ENCODE data around the gene SPACA7.

Gene SPACA7

DNA sequence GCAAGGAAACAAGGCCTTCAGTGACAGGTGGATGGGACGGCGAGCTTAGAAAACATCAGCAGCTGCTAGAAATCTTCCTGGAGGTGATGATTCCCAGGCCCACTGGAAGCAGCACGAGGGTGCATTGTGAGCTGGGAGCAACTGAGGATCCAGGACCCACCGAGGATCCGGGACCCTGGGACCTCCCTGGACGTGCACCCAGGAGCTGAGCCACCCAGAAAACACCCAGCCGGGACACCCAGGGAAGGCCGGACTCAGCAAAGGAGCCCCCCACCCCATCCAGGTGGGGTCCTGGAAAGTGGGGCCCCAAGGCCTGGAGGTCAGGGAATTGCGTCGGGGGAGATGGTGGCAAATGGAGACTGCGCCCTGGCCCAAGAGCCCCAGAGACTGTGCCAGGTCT lies 22.3 kb upstream of the SPACA7 start:
- Histone ChIP-seq H3K27me3 (ENCODE audit: control insufficient read depth, insufficient read depth, low read length) (peaks cover 5% of the 10 kb centered on the region), H3K4me1 (ENCODE audit: control insufficient read depth, low read depth, low read length) (peaks cover 29% of the 10 kb centered on the region), H3K27ac (ENCODE audit: low read length) (no peak overlapping the region), H3K36me3 (ENCODE audit: control insufficient read depth, low read depth, low read length) (no peaks in the 10 kb centered on the region), H3K4me3 (ENCODE audit: low read length) (no peak overlapping the region), H3K9me3 (ENCODE audit: control insufficient read depth, low read depth, low read length) (no peaks in the 10 kb centered on the region), H3K9ac (ENCODE audit: low read length) (no peak overlapping the region)

DNA sequence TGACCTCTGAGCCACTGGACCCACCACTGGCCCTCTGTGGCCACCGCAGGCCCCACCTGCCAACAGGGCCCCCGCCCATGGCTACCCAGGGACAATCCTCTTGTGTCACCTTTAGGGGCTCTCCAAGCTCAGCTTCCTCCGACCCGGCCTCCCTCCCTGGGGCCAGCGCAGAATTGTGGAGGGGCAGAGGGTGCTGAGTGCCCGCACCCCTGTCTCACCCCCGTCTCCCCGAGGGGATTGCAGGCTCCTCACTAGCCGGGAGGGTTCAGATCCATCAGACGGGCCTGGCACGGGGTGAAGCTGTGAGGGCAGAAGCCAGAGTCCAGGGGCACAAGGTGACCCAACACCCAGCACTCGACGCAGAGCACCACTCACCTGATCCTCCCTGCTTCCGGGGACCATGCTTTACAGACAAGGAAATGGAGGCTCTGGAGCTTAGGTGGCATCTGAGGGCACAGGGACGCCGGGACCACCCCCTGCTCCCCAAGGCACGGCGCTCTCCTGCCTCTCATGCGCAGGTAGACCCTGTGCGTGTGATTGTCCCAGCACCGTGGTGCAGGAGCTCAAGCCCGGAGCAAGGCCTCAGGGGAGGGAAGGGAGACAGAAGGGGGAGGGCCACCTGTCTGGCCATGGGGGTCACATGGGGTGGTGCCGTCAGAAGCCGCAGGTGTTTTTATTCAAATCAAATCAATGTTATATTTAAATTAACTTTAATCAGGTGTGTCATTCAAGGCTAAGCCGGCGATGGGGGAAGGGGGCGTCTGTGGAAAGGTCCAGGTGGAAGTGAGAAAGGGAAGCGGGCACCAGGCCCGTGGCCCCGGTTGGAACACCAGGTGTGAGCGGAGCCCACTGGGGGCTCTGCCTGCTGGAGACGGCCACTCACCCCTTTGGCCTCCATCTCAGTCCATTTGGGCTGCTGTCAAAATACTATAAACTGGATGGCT lies 21.6 kb upstream of the SPACA7 start:
- Histone ChIP-seq H3K27me3 (ENCODE audit: control insufficient read depth, insufficient read depth, low read length) (peaks cover 5% of the 10 kb centered on the region), H3K9me3 (ENCODE audit: control insufficient read depth, low read depth, low read length) (no peaks in the 10 kb centered on the region), H3K36me3 (ENCODE audit: control insufficient read depth, low read depth, low read length) (no peaks in the 10 kb centered on the region)

DNA sequence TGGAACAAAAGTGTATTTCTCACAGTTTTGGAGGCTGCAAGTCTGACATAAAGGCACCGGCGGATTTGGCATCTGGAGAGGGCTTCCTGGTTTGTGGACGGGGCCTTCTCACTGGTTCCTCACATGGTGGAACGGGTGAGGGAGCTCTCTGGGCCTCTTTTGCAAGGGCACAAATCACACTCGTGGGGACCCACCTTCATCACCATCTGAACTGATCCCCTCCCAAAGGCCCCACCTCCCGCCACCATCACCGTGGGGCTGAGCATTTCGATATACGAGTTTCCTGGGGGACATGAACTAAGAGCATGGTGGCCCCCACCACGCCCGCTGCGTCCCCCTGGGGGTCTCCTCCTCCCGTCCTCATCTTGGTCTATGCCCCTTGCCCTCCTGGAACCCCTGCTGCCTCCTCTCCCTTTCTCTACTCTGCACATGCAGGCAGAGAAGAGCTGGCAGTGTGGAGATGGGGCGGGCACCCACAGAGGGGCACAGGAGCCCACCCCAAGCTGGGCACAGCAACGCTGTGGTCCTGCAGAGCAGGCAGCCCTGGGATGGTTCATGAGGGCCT lies 20.8 kb upstream of the SPACA7 start:
- Histone ChIP-seq H3K9ac (ENCODE audit: low read length) (no peak overlapping the region), H3K27me3 (ENCODE audit: control insufficient read depth, insufficient read depth, low read length) (peaks cover 4% of the 10 kb centered on the region), H3K27ac (ENCODE audit: low read length) (no peak overlapping the region), H3K9me3 (ENCODE audit: control insufficient read depth, low read depth, low read length) (no peaks in the 10 kb centered on the region), H3K4me1 (ENCODE audit: control insufficient read depth, low read depth, low read length) (peaks cover 29% of the 10 kb centered on the region), H3K4me3 (ENCODE audit: low read length) (no peak overlapping the region), H3K36me3 (ENCODE audit: control insufficient read depth, low read depth, low read length) (no peaks in the 10 kb centered on the region)

More for the DNA sequence above, 21.6 kb upstream of the SPACA7 start:
- no peak overlapping the region for H3K4me3 ChIP-seq (ENCODE audit: low read length)
- H3K4me1 ChIP-seq (ENCODE audit: control insufficient read depth, low read depth, low read length), result peaks cover 29% of the 10 kb centered on the region
- no peak overlapping the region for H3K9ac ChIP-seq (ENCODE audit: low read length)
- no peak overlapping the region for H3K27ac ChIP-seq (ENCODE audit: low read length)

GRCh38 chr13:112356190-112356589 lies 20.0 kb upstream of the SPACA7 start:
- no peaks in the 10 kb centered on the region for H3K36me3 ChIP-seq (ENCODE audit: control insufficient read depth, low read depth, low read length)
- no peak overlapping the region for H3K27ac ChIP-seq (ENCODE audit: low read length)
- H3K9me3 ChIP-seq (ENCODE audit: control insufficient read depth, low read depth, low read length), result no peaks in the 10 kb centered on the region
- H3K27me3 ChIP-seq (ENCODE audit: control insufficient read depth, insufficient read depth, low read length), result no peaks in the 10 kb centered on the region
- no peak overlapping the region for H3K4me3 ChIP-seq (ENCODE audit: low read length)
- H3K4me1 ChIP-seq (ENCODE audit: control insufficient read depth, low read depth, low read length), result peaks cover 25% of the 10 kb centered on the region
- H3K9ac ChIP-seq (ENCODE audit: low read length), result no peak overlapping the region

GRCh38 chr13:112358156-112358555 lies 18.0 kb upstream of the SPACA7 start:
- Histone ChIP-seq H3K4me1 (ENCODE audit: control insufficient read depth, low read depth, low read length) (peaks cover 6% of the 10 kb centered on the region), H3K27me3 (ENCODE audit: control insufficient read depth, insufficient read depth, low read length) (no peaks in the 10 kb centered on the region), H3K27ac (ENCODE audit: low read length) (no peak overlapping the region), H3K9me3 (ENCODE audit: control insufficient read depth, low read depth, low read length) (no peaks in the 10 kb centered on the region), H3K9ac (ENCODE audit: low read length) (no peak overlapping the region), H3K4me3 (ENCODE audit: low read length) (no peak overlapping the region), H3K36me3 (ENCODE audit: control insufficient read depth, low read depth, low read length) (no peaks in the 10 kb centered on the region)

DNA sequence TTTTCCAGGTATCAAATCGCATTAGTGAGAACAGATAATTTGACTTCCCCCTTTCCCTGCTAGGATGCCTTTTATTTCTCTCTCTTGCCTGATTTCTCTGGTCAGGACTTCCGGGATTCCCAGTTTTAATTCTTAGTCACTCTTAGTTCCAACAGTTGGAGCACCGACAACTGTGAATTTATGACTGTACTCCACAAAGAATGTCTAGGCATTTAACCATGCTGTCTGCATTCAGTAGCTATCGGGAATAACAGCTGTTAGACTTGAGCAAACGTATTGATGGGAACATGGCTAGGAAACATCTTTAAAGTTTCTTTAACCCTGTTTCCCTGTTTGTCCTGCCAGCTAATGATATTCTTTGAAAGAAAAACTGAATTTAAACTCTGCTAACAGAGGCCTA lies 14.1 kb upstream of the SPACA7 start:
- Histone ChIP-seq H3K27ac (ENCODE audit: low read length) (no peak overlapping the region), H3K4me1 (ENCODE audit: control insufficient read depth, low read depth, low read length) (no peaks in the 10 kb centered on the region), H3K4me3 (ENCODE audit: low read length) (no peak overlapping the region), H3K36me3 (ENCODE audit: control insufficient read depth, low read depth, low read length) (no peaks in the 10 kb centered on the region), H3K9ac (ENCODE audit: low read length) (no peak overlapping the region), H3K9me3 (ENCODE audit: control insufficient read depth, low read depth, low read length) (no peaks in the 10 kb centered on the region), H3K27me3 (ENCODE audit: control insufficient read depth, insufficient read depth, low read length) (no peaks in the 10 kb centered on the region)

DNA sequence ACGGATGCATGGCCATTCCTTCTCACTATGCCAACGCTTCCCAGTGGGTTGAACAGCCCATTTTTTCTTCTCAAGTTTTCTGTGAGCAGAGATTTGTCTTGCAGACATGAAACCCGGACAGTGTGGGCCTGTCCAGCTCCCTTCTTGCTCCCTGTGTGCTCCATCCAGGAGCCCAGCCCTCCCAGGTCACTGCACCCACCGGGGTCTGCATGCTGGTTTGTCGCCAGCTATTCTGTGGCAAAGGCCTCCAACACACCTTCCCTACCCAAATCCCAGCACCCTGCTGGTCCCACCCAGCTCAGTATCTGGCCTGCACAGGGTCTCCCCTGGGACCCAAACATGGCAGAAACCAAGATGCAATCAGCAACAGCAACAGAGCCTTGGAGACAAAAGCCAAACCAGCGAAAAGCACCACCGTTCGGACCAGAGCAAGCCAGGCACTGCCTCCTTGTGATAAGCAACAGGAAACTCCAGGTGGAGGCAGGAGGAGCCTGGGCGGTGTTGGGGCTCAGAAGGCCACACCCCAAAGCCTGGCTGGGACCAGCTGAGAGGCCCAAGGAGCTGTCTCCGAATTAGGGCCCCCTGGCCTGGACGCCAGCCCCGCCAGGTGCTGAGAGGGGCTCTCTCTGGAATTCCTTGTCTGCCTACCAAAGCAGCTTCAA lies 12.2 kb upstream of the SPACA7 start:
- Histone ChIP-seq H3K9me3 (ENCODE audit: control insufficient read depth, low read depth, low read length) (no peaks in the 10 kb centered on the region), H3K4me1 (ENCODE audit: control insufficient read depth, low read depth, low read length) (no peaks in the 10 kb centered on the region), H3K4me3 (ENCODE audit: low read length) (no peak overlapping the region), H3K9ac (ENCODE audit: low read length) (no peak overlapping the region), H3K27ac (ENCODE audit: low read length) (no peak overlapping the region), H3K27me3 (ENCODE audit: control insufficient read depth, insufficient read depth, low read length) (no peaks in the 10 kb centered on the region), H3K36me3 (ENCODE audit: control insufficient read depth, low read depth, low read length) (no peaks in the 10 kb centered on the region)

- Histone ChIP-seq H3K27ac (ENCODE audit: low read length) (no peak overlapping the region), H3K4me3 (ENCODE audit: low read length) (no peak overlapping the region), H3K36me3 (ENCODE audit: control insufficient read depth, low read depth, low read length) (no peaks in the 10 kb centered on the region), H3K9me3 (ENCODE audit: control insufficient read depth, low read depth, low read length) (no peaks in the 10 kb centered on the region), H3K27me3 (ENCODE audit: control insufficient read depth, insufficient read depth, low read length) (no peaks in the 10 kb centered on the region), H3K4me1 (ENCODE audit: control insufficient read depth, low read depth, low read length) (no peaks in the 10 kb centered on the region), H3K9ac (ENCODE audit: low read length) (no peak overlapping the region)
Measured at GRCh38 chr13:112366907-112367646, 9.1 kb upstream of the SPACA7 start.

DNA sequence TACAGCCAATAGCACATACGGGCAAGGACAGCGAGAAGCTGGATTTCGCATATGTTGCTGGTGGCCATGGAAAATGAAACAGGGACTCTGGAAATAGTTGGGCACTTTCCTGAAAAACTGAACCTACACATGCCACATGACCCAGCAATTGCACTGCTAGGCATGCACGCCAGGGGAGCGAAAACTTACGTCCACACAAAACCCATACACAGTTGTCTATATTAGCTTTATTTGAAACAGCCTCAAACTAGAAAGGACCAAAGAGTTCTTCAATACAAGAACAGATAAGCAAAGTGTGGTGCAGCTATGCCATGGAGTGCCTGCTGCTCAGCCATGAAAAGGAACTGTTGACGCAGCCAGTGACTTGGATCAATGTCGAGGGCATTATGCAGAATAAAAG lies 7.3 kb upstream of the SPACA7 start:
- Histone ChIP-seq H3K36me3 (ENCODE audit: control insufficient read depth, low read depth, low read length) (no peaks in the 10 kb centered on the region), H3K9me3 (ENCODE audit: control insufficient read depth, low read depth, low read length) (no peaks in the 10 kb centered on the region), H3K4me3 (ENCODE audit: low read length) (no peak overlapping the region), H3K9ac (ENCODE audit: low read length) (no peak overlapping the region), H3K27ac (ENCODE audit: low read length) (no peak overlapping the region), H3K4me1 (ENCODE audit: control insufficient read depth, low read depth, low read length) (no peaks in the 10 kb centered on the region), H3K27me3 (ENCODE audit: control insufficient read depth, insufficient read depth, low read length) (no peaks in the 10 kb centered on the region)

GRCh38 chr13:112370311-112370710 lies 5.8 kb upstream of the SPACA7 start:
- Histone ChIP-seq H3K9ac (ENCODE audit: low read length) (no peak overlapping the region), H3K36me3 (ENCODE audit: control insufficient read depth, low read depth, low read length) (no peaks in the 10 kb centered on the region), H3K27me3 (ENCODE audit: control insufficient read depth, insufficient read depth, low read length) (no peaks in the 10 kb centered on the region), H3K4me3 (ENCODE audit: low read length) (no peak overlapping the region), H3K9me3 (ENCODE audit: control insufficient read depth, low read depth, low read length) (no peaks in the 10 kb centered on the region), H3K27ac (ENCODE audit: low read length) (no peak overlapping the region), H3K4me1 (ENCODE audit: control insufficient read depth, low read depth, low read length) (no peaks in the 10 kb centered on the region)

GRCh38 chr13:112374271-112374670 lies 1.9 kb upstream of the SPACA7 start:
- H3K4me1 ChIP-seq (ENCODE audit: control insufficient read depth, low read depth, low read length), result no peaks in the 10 kb centered on the region
- H3K9me3 ChIP-seq (ENCODE audit: control insufficient read depth, low read depth, low read length), result no peaks in the 10 kb centered on the region
- no peak overlapping the region for H3K9ac ChIP-seq (ENCODE audit: low read length)
- no peak overlapping the region for H3K27ac ChIP-seq (ENCODE audit: low read length)
- H3K36me3 ChIP-seq (ENCODE audit: control insufficient read depth, low read depth, low read length), result no peaks in the 10 kb centered on the region
- no peak overlapping the region for H3K4me3 ChIP-seq (ENCODE audit: low read length)
- no peaks in the 10 kb centered on the region for H3K27me3 ChIP-seq (ENCODE audit: control insufficient read depth, insufficient read depth, low read length)

Measured in iPS-18a (cell line).